GM21529 (cell line): ENCODE measurements around the gene UBAP1L.
"Not testable (repeated sequence)": the region's sequence is repeated elsewhere in the genome, so short reads cannot be mapped to it uniquely, and the experiment has no call there.

Source experiments
- ATAC-seq: cut with Tn5 transposase; IDR thresholded peaks from one replicate; pipeline ENCODE4 v1.9.1; 2021; ENCODE audit not compliant: unreplicated experiment

Gene UBAP1L

GRCh38 chr15:65044724-65045481 lies 70.1 kb downstream of the UBAP1L start, which contains the start of gene SLC51B:
Gene SLC51B (plus strand): TSS chr15:65045387. CDS start chr15:65050005, 4,618 bp downstream.
- ATAC-seq: no peak

GRCh38 chr15:65044218-65044617 lies 70.8 kb downstream of the UBAP1L start:
- ATAC-seq: not testable (repeated sequence)

- no peak for ATAC-seq
Observed at GRCh38 chr15:65042776-65043327, 72.1 kb downstream of the UBAP1L start.
